ENCODE data around the gene CHAD. TPM values are rescaled to one million over a fixed set of nuclear protein-coding genes. Genes with fewer than 3 reads are reported as not detected.

Gene CHAD
- total and polyA plus RNA-seq, 8 donors: 0.45 to 12.0 (median 4.9) TPM; not detected in 1

- Histone ChIP-seq H3K27ac (peak overlapping the region in 4 of 5 donors; percentile 75 to 91 (median 80)), H3K4me3 (no peak overlapping the region), H3K4me1 (peaks cover 19 to 59% (median 41%) of the 10 kb centered on the region in 4 donors), H3K9me3 (no peaks in the 10 kb centered on the region), H3K27me3 (no peaks in the 10 kb centered on the region), H3K36me3 (peaks cover 25 to 44% (median 43%) of the 10 kb centered on the region in 4 donors)
- DNase-seq: no peak
- WGBS, 5 donors: 51 to 77% (median 55%) methylated on average over 4 of the region's 4 CpGs
- intact Hi-C loops (cut with DNase I; ENCODE audit: low total_unique reads): loop anchor here (10.0 kb wide), 1 partner anchor 53 kb away; the partner anchor contains the start of gene EPN3
- TF ChIP-seq POLR2AphosphoS5 (IDR thresholded peaks at IDR 0.05) (no peak), EP300 (IDR thresholded peaks at IDR 0.05) (no peak), POLR2A (IDR thresholded peaks at IDR 0.05) (no peak)
- TF ChIP-seq, protein P1, sequence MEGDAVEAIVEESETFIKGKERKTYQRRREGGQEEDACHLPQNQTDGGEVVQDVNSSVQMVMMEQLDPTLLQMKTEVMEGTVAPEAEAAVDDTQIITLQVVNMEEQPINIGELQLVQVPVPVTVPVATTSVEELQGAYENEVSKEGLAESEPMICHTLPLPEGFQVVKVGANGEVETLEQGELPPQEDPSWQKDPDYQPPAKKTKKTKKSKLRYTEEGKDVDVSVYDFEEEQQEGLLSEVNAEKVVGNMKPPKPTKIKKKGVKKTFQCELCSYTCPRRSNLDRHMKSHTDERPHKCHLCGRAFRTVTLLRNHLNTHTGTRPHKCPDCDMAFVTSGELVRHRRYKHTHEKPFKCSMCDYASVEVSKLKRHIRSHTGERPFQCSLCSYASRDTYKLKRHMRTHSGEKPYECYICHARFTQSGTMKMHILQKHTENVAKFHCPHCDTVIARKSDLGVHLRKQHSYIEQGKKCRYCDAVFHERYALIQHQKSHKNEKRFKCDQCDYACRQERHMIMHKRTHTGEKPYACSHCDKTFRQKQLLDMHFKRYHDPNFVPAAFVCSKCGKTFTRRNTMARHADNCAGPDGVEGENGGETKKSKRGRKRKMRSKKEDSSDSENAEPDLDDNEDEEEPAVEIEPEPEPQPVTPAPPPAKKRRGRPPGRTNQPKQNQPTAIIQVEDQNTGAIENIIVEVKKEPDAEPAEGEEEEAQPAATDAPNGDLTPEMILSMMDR (IDR thresholded peaks at IDR 0.05): no peak
These were observed 13.0 kb upstream of the CHAD start for GRCh38 chr17:50481648-50482047.

- intact Hi-C loops (cut with DNase I; ENCODE audit: low total_unique reads): loop anchor here (10.0 kb wide), 1 partner anchor 54 kb away; the partner anchor contains the start of gene EPN3
- DNase-seq: no peak
- H3K27ac ChIP-seq: peak overlapping the region in 4 of 5 donors; percentile 30 to 94 (median 92)
- H3K4me1 ChIP-seq: peaks cover 19 to 59% (median 41%) of the 10 kb centered on the region in 4 donors
- H3K36me3 ChIP-seq: peaks cover 25 to 39% (median 37%) of the 10 kb centered on the region in 4 donors
- 81 to 93% (median 85%) methylated on average over 2 of the region's 2 CpGs for WGBS, 5 donors
- H3K4me3 ChIP-seq: no peak overlapping the region
- no peaks in the 10 kb centered on the region for H3K9me3 ChIP-seq
- TF ChIP-seq, protein P1 (IDR thresholded peaks at IDR 0.05): no peak
- no peak for TF ChIP-seq POLR2A (IDR thresholded peaks at IDR 0.05)
- no peak for TF ChIP-seq POLR2AphosphoS5 (IDR thresholded peaks at IDR 0.05)
- no peak for TF ChIP-seq EP300 (IDR thresholded peaks at IDR 0.05)
- no peaks in the 10 kb centered on the region for H3K27me3 ChIP-seq
These were observed 12.3 kb upstream of the CHAD start for GRCh38 chr17:50480854-50481490.

GRCh38 chr17:50480142-50480764 lies 11.6 kb upstream of the CHAD start:
- H3K27ac ChIP-seq: peak overlapping the region; percentile 8 to 94 (median 91)
- no peak for DNase-seq
- no peaks in the 10 kb centered on the region for H3K9me3 ChIP-seq
- H3K4me1 ChIP-seq: peaks cover 19 to 59% (median 41%) of the 10 kb centered on the region in 4 donors
- no peak for TF ChIP-seq POLR2AphosphoS5 (IDR thresholded peaks at IDR 0.05)
- no peak for TF ChIP-seq POLR2A (IDR thresholded peaks at IDR 0.05)
- TF ChIP-seq EP300 (IDR thresholded peaks at IDR 0.05): no peak
- TF ChIP-seq, protein P1 (IDR thresholded peaks at IDR 0.05): no peak
- peak overlapping the region in 2 of 4 donors; percentile 71 to 78 for H3K4me3 ChIP-seq
- peaks cover 18 to 31% (median 30%) of the 10 kb centered on the region in 4 donors for H3K36me3 ChIP-seq
- 67 to 82% (median 72%) methylated on average over 7 of the region's 7 CpGs for WGBS, 5 donors
- no peaks in the 10 kb centered on the region for H3K27me3 ChIP-seq
- intact Hi-C loops (cut with DNase I; ENCODE audit: low total_unique reads): loop anchor here (10.0 kb wide), 1 partner anchor 55 kb away; the partner anchor contains the start of gene EPN3

DNA sequence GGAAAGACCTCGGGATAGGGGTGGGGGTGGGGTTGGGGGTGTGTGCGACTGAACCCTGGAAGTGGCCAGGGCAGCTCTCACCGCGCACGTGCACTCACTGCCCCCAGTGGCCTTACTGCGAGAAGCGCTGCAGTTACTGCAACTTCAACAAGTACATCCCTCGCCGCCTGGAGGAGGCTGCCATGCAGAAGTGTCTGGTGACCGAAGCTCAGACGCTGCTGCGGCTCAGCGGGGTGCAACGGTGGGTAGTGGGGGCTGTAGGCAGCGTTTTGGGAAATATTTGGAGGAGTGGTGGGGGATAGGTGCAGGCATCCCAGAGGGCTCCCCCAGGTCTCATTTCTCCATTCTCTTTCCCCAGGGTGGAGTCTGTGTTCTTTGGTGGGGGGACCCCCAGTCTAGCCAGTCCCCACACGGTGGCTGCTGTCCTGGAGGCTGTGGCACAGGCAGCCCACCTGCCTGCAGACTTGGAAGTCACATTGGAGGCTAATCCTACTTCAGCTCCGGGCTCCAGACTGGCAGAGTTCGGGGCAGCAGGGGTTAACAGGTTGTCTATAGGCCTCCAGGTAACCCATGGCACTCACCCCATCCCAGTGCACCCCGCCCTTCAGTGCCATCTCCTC lies 11.0 kb upstream of the CHAD start:
- intact Hi-C loops (cut with DNase I; ENCODE audit: low total_unique reads): loop anchor here (10.0 kb wide), 2 partner anchors 55 to 115 kb away; partner anchors contain the start of gene EPN3
- Histone ChIP-seq H3K36me3 (peaks cover 15 to 29% (median 23%) of the 10 kb centered on the region in 4 donors), H3K9me3 (no peaks in the 10 kb centered on the region), H3K27me3 (no peaks in the 10 kb centered on the region), H3K4me1 (peaks cover 19 to 59% (median 43%) of the 10 kb centered on the region in 4 donors), H3K27ac (peak overlapping the region; percentile 84 to 96 (median 94)), H3K4me3 (peak overlapping the region; percentile 70 to 78 (median 72))
- WGBS, 5 donors: 12 to 18% (median 14%) methylated on average over 19 of the region's 19 CpGs
- peak; percentile 79 to 93 for DNase-seq
- TF ChIP-seq POLR2AphosphoS5 (IDR thresholded peaks at IDR 0.05) (peak in 2 of 3 donors; percentile 20 to 44), EP300 (IDR thresholded peaks at IDR 0.05) (no peak), POLR2A (IDR thresholded peaks at IDR 0.05) (no peak)
- TF ChIP-seq, protein P1 (IDR thresholded peaks at IDR 0.05): peak in 5 of 7 experiments; percentile 30 to 58 (median 43)
